ENCODE data around the gene APBB1IP.

APBB1IP gene

DNA sequence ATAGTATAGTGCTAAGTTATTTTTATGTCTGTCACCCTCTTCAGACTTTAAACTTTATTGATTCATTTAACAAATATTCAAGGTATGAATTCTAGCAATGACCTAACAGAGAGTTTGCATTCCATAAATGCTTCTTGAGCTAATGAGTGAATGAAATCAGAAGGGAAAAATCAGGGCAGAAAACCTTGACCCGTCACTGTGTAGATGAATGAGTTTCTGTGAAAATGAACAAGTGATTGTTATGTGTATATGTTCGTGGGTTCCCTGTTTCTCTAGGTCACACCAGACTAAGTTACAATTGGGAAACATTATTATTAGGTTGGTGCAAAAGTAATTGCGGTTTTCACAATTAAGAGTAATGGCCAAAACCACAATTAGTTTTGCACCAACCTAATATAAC is 30.1 kb downstream of the APBB1IP start:
- ChIA-PET CTCF (interaction anchor here (0.7 kb wide), 1 partner anchor 56 kb away, joined by 4 read pairs; no protein-coding TSS in a partner anchor), POLR2A (interaction anchor here (0.6 kb wide), 1 partner anchor 50 kb away, joined by 3 read pairs; no protein-coding TSS in a partner anchor)
- TF ChIP-seq MEIS1 (CRISPR knock-in tag; IDR thresholded peaks at IDR 0.05; ENCODE audit: borderline replicate concordance) (no peak), SETDB1 (IDR thresholded peaks at IDR 0.05; ENCODE audit: insufficient read length, low read length) (no peak), ZSCAN23 (tag by site-specific recombination; IDR thresholded peaks at IDR 0.05) (no peak), ZNF132 (tag by site-specific recombination; IDR thresholded peaks at IDR 0.05; ENCODE audit: borderline replicate concordance) (no peak)
- Histone ChIP-seq H3K27ac (ENCODE audit: extremely low read depth, low read depth, low read length) (no peak overlapping the region), H3K4me1 (ENCODE audit: control insufficient read depth, insufficient read depth, low read length) (no peaks in the 10 kb centered on the region), H3K4me3 (ENCODE audit: low read depth, low read length) (no peak overlapping the region), H3K9me3 (ENCODE audit: control insufficient read depth, insufficient read depth, low read depth, low read length) (no peaks in the 10 kb centered on the region), H3K36me3 (ENCODE audit: control insufficient read depth in 2 of 2, insufficient read depth in 1 of 2, low read length in 2 of 2) (no peaks in the 10 kb centered on the region)

DNA sequence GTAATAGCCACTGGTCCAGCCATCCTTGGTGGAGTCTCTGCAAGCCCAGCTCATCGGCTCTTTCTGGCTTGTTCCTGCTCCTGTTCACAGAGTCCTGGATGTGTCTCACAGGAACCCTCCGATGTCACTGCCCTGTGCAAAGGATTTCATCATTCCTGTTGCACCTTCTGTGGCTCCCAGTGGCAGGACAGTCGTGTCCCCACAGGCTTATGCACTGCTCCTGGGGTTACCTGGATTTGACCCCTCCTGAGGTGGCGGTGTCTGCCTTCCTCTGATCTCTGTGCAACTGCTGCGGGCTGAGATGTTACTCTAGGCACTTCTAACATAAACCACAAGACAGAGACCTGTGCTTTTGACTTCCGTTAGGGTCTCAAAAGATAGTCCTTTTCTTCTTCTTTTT is 30.6 kb downstream of the APBB1IP start:
- Histone ChIP-seq H3K9me3 (ENCODE audit: control insufficient read depth, insufficient read depth, low read depth, low read length) (no peaks in the 10 kb centered on the region), H3K4me3 (ENCODE audit: low read depth, low read length) (no peak overlapping the region), H3K4me1 (ENCODE audit: control insufficient read depth, insufficient read depth, low read length) (no peaks in the 10 kb centered on the region), H3K36me3 (ENCODE audit: control insufficient read depth in 2 of 2, insufficient read depth in 1 of 2, low read length in 2 of 2) (no peaks in the 10 kb centered on the region), H3K27ac (ENCODE audit: extremely low read depth, low read depth, low read length) (no peak overlapping the region)
- CTCF ChIA-PET: interaction anchor here (0.7 kb wide), 1 partner anchor 56 kb away, joined by 4 read pairs; no protein-coding TSS in a partner anchor
- no peak for TF ChIP-seq ZNF140 (tag by site-specific recombination; IDR thresholded peaks at IDR 0.05)
- TF ChIP-seq SP2 (tag by site-specific recombination; IDR thresholded peaks at IDR 0.05): no peak
- TF ChIP-seq ZNF391 (tag by site-specific recombination; IDR thresholded peaks at IDR 0.05; ENCODE audit: borderline replicate concordance, low read depth): no peak
- no peak for TF ChIP-seq ZNF830 (tag by site-specific recombination; IDR thresholded peaks at IDR 0.05; ENCODE audit: low read depth)
- TF ChIP-seq ZNF16 (tag by site-specific recombination; IDR thresholded peaks at IDR 0.05; ENCODE audit: low read depth): no peak
- TF ChIP-seq ZNF10 (tag by site-specific recombination; IDR thresholded peaks at IDR 0.05): no peak
- TF ChIP-seq, protein P1, sequence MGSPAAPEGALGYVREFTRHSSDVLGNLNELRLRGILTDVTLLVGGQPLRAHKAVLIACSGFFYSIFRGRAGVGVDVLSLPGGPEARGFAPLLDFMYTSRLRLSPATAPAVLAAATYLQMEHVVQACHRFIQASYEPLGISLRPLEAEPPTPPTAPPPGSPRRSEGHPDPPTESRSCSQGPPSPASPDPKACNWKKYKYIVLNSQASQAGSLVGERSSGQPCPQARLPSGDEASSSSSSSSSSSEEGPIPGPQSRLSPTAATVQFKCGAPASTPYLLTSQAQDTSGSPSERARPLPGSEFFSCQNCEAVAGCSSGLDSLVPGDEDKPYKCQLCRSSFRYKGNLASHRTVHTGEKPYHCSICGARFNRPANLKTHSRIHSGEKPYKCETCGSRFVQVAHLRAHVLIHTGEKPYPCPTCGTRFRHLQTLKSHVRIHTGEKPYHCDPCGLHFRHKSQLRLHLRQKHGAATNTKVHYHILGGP (tag by site-specific recombination; IDR thresholded peaks at IDR 0.05): no peak
- no peak for TF ChIP-seq ZNF292 (tag by site-specific recombination; IDR thresholded peaks at IDR 0.05; ENCODE audit: borderline replicate concordance, low read depth)
- TF ChIP-seq ZNF426 (tag by site-specific recombination; IDR thresholded peaks at IDR 0.05): no peak
- TF ChIP-seq, protein P2, sequence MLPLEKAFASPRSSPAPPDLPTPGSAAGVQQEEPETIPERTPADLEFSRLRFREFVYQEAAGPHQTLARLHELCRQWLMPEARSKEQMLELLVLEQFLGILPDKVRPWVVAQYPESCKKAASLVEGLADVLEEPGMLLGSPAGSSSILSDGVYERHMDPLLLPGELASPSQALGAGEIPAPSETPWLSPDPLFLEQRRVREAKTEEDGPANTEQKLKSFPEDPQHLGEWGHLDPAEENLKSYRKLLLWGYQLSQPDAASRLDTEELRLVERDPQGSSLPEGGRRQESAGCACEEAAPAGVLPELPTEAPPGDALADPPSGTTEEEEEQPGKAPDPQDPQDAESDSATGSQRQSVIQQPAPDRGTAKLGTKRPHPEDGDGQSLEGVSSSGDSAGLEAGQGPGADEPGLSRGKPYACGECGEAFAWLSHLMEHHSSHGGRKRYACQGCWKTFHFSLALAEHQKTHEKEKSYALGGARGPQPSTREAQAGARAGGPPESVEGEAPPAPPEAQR (tag by site-specific recombination; IDR thresholded peaks at IDR 0.05): no peak
- no peak for TF ChIP-seq ZSCAN16 (tag by site-specific recombination; IDR thresholded peaks at IDR 0.05)
- TF ChIP-seq ZEB2 (tag by site-specific recombination; IDR thresholded peaks at IDR 0.05): no peak
- TF ChIP-seq ZFP69B (tag by site-specific recombination; IDR thresholded peaks at IDR 0.05): no peak
- POLR2A ChIA-PET: interaction anchor here (0.6 kb wide), 1 partner anchor 50 kb away, joined by 3 read pairs; no protein-coding TSS in a partner anchor

DNA sequence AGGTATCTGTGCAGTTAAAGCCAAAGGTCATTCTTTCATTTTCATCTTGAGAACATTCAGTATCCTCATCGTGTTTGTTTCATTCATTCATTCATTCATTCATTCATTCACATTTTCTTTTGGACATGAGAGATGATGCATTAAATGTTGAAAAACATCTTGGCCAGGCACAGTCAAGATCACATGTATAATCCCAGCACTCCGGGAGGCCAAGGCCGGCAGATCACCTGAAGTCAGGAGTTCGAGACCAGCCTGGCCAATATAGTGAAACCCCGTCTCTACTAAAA is 34.3 kb downstream of the APBB1IP start:
- ChIA-PET POLR2A (no interaction called here), CTCF (interaction anchor here (0.6 kb wide), 1 partner anchor 33 kb away, joined by 3 read pairs; no protein-coding TSS in a partner anchor)
- no peak overlapping the region for H3K4me3 ChIP-seq (ENCODE audit: low read depth, low read length)
- no peaks in the 10 kb centered on the region for H3K9me3 ChIP-seq (ENCODE audit: control insufficient read depth, insufficient read depth, low read depth, low read length)
- H3K36me3 ChIP-seq (ENCODE audit: control insufficient read depth in 2 of 2, insufficient read depth in 1 of 2, low read length in 2 of 2): no peaks in the 10 kb centered on the region
- no peaks in the 10 kb centered on the region for H3K4me1 ChIP-seq (ENCODE audit: control insufficient read depth, insufficient read depth, low read length)
- no peak overlapping the region for H3K27ac ChIP-seq (ENCODE audit: extremely low read depth, low read depth, low read length)
- TF ChIP-seq SETDB1 (IDR thresholded peaks at IDR 0.05; ENCODE audit: insufficient read length, low read length) (no peak), ZNF292 (tag by site-specific recombination; IDR thresholded peaks at IDR 0.05; ENCODE audit: borderline replicate concordance, low read depth) (no peak), ZNF341 (tag by site-specific recombination; IDR thresholded peaks at IDR 0.05; ENCODE audit: low read depth) (no peak), ZNF791 (tag by site-specific recombination; IDR thresholded peaks at IDR 0.05) (no peak)

All from HEK293 (cell line).